HepG2 (cell line): ENCODE data around the gene ASTN2.

Experiments used
- ATF2 ChIP-seq: sonication (generic); formaldehyde crosslinking; IDR thresholded peaks from 2 replicates; pipeline ENCODE4 v1.4.0; 2020; ENCODE audit warnings: missing genetic modification reagents
- CTCF ChIP-seq: sonication (generic); formaldehyde crosslinking; IDR thresholded peaks from 2 replicates; pipeline ENCODE4 v1.5.0; 2020; ENCODE audit warnings: mild to moderate bottlenecking, missing genetic modification reagents, moderate library complexity
- EEA1 ChIP-seq: sonication (generic); formaldehyde crosslinking; IDR thresholded peaks from 2 replicates; pipeline ENCODE4 v1.5.1; 2020; ENCODE audit warnings: mild to moderate bottlenecking, missing genetic modification reagents, borderline replicate concordance
- EZH2 ChIP-seq: conservative IDR thresholded peaks from 2 replicates; pipeline ENCODE4 v1.6.1; 2012; ENCODE audit warnings: mild to moderate bottlenecking, low read depth, low read length, moderate library complexity
- GABPA ChIP-seq, 2 experiments: IDR thresholded peaks; 2 replicates each; pipeline ENCODE4 v1.6.1; 2011 to 2016; ENCODE audit warnings: low read depth in 2 of 2, low read length in 1 of 2, missing biosample characterization in 1 of 2, missing genetic modification characterization in 1 of 2
- GLI4 ChIP-seq: sonication (generic); formaldehyde crosslinking; IDR thresholded peaks from 2 replicates; pipeline ENCODE4 v1.5.1; 2020; ENCODE audit warnings: missing genetic modification reagents, mild to moderate bottlenecking, moderate library complexity, borderline replicate concordance
- NR1H2 ChIP-seq: sonication (generic); formaldehyde crosslinking; IDR thresholded peaks from 2 replicates; pipeline ENCODE4 v1.8.1; 2022; ENCODE audit warnings: low read depth, missing genetic modification reagents, borderline replicate concordance
- RELA ChIP-seq: sonication (generic); formaldehyde crosslinking; IDR thresholded peaks from 2 replicates; pipeline ENCODE4 v1.4.0; 2020; ENCODE audit warnings: missing genetic modification reagents
- TARDBP ChIP-seq: sonication (generic); formaldehyde crosslinking; IDR thresholded peaks from 2 replicates; pipeline ENCODE4 v1.8.0; 2022; ENCODE audit warnings: mild to moderate bottlenecking, missing genetic modification reagents
- TBX2 ChIP-seq: sonication (generic); formaldehyde crosslinking; IDR thresholded peaks from 2 replicates; pipeline ENCODE4 v1.5.0; 2020; ENCODE audit warnings: missing genetic modification reagents, mild to moderate bottlenecking, borderline replicate concordance
- TFDP2 ChIP-seq: sonication (generic); formaldehyde crosslinking; IDR thresholded peaks from 2 replicates; pipeline ENCODE4 v1.4.0; 2020; ENCODE audit warnings: missing genetic modification reagents
- ZNF441 ChIP-seq: sonication (generic); formaldehyde crosslinking; IDR thresholded peaks from 2 replicates; pipeline ENCODE4 v1.7.0; 2021; ENCODE audit warnings: missing genetic modification reagents, borderline replicate concordance
- ZNF644 ChIP-seq: IDR thresholded peaks from 2 replicates; pipeline ENCODE4 v1.6.1; 2016; ENCODE audit warnings: low read depth

GRCh38 chr9:116791326-116791725 lies 623.5 kb downstream of the ASTN2 start:
- TF ChIP-seq ZNF441 (CRISPR knock-in tag) (no peak), GLI4 (CRISPR knock-in tag) (no peak), EZH2 (no peak), TFDP2 (CRISPR knock-in tag) (no peak), ATF2 (CRISPR knock-in tag) (no peak), CTCF (CRISPR knock-in tag) (no peak), EEA1 (CRISPR knock-in tag) (no peak), NR1H2 (CRISPR knock-in tag) (no peak), GABPA (IDR thresholded peaks at IDR 0.05; ENCODE audit: low read depth, low read length) (no peak), GABPA (CRISPR knock-in tag; IDR thresholded peaks at IDR 0.05; ENCODE audit: low read depth) (no peak), TARDBP (CRISPR knock-in tag) (no peak), TBX2 (CRISPR knock-in tag) (no peak), RELA (CRISPR knock-in tag) (no peak), ZNF644 (no peak)
